SJCRH30 (cell line): ENCODE results near the gene ATP5F1D. TPM values are rescaled to one million over a fixed set of nuclear protein-coding genes. Genes with fewer than 3 reads are reported as not detected.

Experiments used
- DNase-seq, 2 experiments: peaks; one replicate each; pipeline ENCODE4 v3.0.0-alpha.2; 2015 to 2020
- H3K27ac ChIP-seq: fragments of 250-450 bp; sonication (Bioruptor Pico); 2 replicates; pipeline ENCODE4 v1.5.1; 2020; ENCODE audit warnings: mild to moderate bottlenecking, moderate library complexity
- H3K27me3 ChIP-seq: fragments of 250-450 bp; sonication (Bioruptor Pico); 2 replicates; pipeline ENCODE4 v1.5.1; 2020; ENCODE audit warnings: mild to moderate bottlenecking, moderate library complexity
- H3K36me3 ChIP-seq: fragments of 250-450 bp; sonication (Bioruptor Pico); 2 replicates; pipeline ENCODE4 v1.5.1; 2020; ENCODE audit warnings: mild to moderate bottlenecking, moderate library complexity
- H3K4me1 ChIP-seq: fragments of 250-450 bp; sonication (Bioruptor Pico); 2 replicates; pipeline ENCODE4 v1.5.1; 2020; ENCODE audit warnings: mild to moderate bottlenecking, moderate library complexity
- H3K4me3 ChIP-seq: fragments of 250-450 bp; sonication (Bioruptor Pico); 2 replicates; pipeline ENCODE4 v1.5.1; 2020; ENCODE audit warnings: mild to moderate bottlenecking, moderate library complexity
- H3K9me3 ChIP-seq: fragments of 250-450 bp; sonication (Bioruptor Pico); replicated peaks from 2 replicates; pipeline ENCODE4 v1.5.1; 2020; ENCODE audit warnings: mild to moderate bottlenecking, moderate library complexity
- total RNA-seq: library from RNA; depleted of rRNA; stranded (reverse); fragments of >200 nt; shearing (Covaris generic); gene quantifications from 2 replicates; pipeline ENCODE4 v1.2.3, GENCODE V29; 2014

The ATP5F1D gene
- total RNA-seq, 1 experiment from 2014 or later, result 25.5 TPM

- Histone ChIP-seq H3K27me3 (no peaks in the 10 kb centered on the region), H3K4me1 (peaks cover 19% of the 10 kb centered on the region), H3K9me3 (no peaks in the 10 kb centered on the region), H3K36me3 (peaks cover 31% of the 10 kb centered on the region), H3K27ac (peak overlapping the region; percentile 72), H3K4me3 (peak overlapping the region; percentile 66)
- peak; percentile 88 to 89 for DNase-seq
Measured at GRCh38 chr19:1269478-1270212, 28.1 kb downstream of the ATP5F1D start.

GRCh38 chr19:1270213-1270853, 28.8 kb downstream of the ATP5F1D start:
- DNase-seq, result no peak
- Histone ChIP-seq H3K4me3 (peak overlapping the region; percentile 66), H3K27me3 (no peaks in the 10 kb centered on the region), H3K36me3 (peaks cover 36% of the 10 kb centered on the region), H3K9me3 (no peaks in the 10 kb centered on the region), H3K4me1 (peaks cover 12% of the 10 kb centered on the region), H3K27ac (peak overlapping the region; percentile 72)

DNA sequence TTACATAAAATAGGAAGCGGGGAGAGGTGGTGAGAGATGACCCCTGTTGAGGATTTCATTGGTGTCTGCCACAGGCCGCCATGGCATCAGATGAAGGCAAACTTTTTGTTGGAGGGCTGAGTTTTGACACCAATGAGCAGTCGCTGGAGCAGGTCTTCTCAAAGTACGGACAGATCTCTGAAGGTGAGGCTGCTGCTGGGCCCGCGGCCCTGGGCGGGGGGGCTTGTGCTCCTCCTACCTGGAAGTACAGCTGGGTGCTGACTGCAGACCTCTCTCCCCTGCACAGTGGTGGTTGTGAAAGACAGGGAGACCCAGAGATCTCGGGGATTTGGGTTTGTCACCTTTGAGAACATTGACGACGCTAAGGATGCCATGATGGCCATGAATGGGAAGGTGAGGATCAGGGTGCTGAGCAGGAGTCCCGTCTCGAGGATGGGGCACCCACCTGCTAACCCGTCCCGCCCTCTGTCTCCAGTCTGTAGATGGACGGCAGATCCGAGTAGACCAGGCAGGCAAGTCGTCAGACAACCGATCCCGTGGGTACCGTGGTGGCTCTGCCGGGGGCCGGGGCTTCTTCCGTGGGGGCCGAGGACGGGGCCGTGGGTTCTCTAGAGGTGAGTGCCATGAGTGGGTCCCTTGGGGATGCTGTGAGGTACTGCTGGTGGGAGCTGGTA, 29.4 kb downstream of the ATP5F1D start:
- H3K27me3 ChIP-seq, result no peaks in the 10 kb centered on the region
- H3K4me3 ChIP-seq, result no peak overlapping the region
- no peaks in the 10 kb centered on the region for H3K9me3 ChIP-seq
- peaks cover 9% of the 10 kb centered on the region; the same call in 1 of the 2 replicates for H3K4me1 ChIP-seq
- no peak overlapping the region for H3K27ac ChIP-seq
- no peak for DNase-seq
- peaks cover 36% of the 10 kb centered on the region for H3K36me3 ChIP-seq

DNA sequence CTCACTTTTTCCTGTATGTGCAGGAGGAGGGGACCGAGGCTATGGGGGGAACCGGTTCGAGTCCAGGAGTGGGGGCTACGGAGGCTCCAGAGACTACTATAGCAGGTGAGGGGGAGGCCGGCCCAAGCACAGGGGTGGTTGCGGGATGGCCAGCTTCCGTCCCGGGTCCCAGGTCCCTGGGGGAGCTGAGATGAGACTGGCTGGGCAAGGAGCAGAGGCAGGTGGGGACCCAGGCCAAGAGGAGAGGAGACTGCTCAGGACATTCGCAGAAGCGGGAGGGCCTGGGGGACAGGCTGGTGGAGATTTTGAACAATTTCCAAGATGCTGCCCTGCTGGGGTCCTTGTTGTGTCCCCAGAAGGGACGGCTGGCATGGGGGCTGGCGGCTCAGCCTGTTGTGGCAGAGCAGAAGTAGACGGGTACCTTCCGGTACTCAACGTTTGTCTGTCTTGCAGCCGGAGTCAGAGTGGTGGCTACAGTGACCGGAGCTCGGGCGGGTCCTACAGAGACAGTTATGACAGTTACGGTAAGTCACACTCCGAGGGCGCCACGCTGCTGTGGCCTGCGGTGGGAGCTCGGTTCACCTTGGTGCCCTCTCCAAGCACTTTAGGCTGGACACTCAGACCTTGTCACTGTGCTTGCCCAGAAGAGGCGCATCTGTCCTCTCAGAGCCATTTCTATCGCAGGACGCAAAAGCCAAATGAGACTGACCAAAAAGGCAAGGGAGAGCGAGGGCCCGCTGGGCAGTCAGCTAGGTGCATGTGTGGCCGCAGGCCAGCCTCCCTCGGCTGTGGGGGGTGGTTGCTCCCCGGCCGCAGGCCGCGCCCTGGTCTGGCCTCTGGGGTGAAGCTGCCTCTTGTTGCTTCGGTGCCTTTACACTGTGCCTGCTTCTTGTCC, 30.2 kb downstream of the ATP5F1D start:
- Histone ChIP-seq H3K4me3 (no peak overlapping the region), H3K27me3 (no peaks in the 10 kb centered on the region), H3K9me3 (no peaks in the 10 kb centered on the region), H3K4me1 (peaks cover 6% of the 10 kb centered on the region; the same call in 1 of the 2 replicates), H3K36me3 (peaks cover 36% of the 10 kb centered on the region), H3K27ac (no peak overlapping the region)
- DNase-seq, result no peak

GRCh38 chr19:1272423-1273262, 31.1 kb downstream of the ATP5F1D start:
- no peaks in the 10 kb centered on the region for H3K27me3 ChIP-seq
- H3K9me3 ChIP-seq, result no peaks in the 10 kb centered on the region
- no peak for DNase-seq
- no peak overlapping the region for H3K27ac ChIP-seq
- peaks cover 36% of the 10 kb centered on the region for H3K36me3 ChIP-seq
- H3K4me3 ChIP-seq, result no peak overlapping the region
- H3K4me1 ChIP-seq, result peaks cover 6% of the 10 kb centered on the region; the same call in 1 of the 2 replicates

GRCh38 chr19:1273263-1274041, 31.9 kb downstream of the ATP5F1D start:
- H3K27ac ChIP-seq, result no peak overlapping the region
- peaks cover 36% of the 10 kb centered on the region for H3K36me3 ChIP-seq
- DNase-seq, result no peak
- H3K4me3 ChIP-seq, result no peak overlapping the region
- no peaks in the 10 kb centered on the region for H3K9me3 ChIP-seq
- no peaks in the 10 kb centered on the region for H3K27me3 ChIP-seq
- H3K4me1 ChIP-seq, result peaks cover 4% of the 10 kb centered on the region; the same call in 1 of the 2 replicates

DNA sequence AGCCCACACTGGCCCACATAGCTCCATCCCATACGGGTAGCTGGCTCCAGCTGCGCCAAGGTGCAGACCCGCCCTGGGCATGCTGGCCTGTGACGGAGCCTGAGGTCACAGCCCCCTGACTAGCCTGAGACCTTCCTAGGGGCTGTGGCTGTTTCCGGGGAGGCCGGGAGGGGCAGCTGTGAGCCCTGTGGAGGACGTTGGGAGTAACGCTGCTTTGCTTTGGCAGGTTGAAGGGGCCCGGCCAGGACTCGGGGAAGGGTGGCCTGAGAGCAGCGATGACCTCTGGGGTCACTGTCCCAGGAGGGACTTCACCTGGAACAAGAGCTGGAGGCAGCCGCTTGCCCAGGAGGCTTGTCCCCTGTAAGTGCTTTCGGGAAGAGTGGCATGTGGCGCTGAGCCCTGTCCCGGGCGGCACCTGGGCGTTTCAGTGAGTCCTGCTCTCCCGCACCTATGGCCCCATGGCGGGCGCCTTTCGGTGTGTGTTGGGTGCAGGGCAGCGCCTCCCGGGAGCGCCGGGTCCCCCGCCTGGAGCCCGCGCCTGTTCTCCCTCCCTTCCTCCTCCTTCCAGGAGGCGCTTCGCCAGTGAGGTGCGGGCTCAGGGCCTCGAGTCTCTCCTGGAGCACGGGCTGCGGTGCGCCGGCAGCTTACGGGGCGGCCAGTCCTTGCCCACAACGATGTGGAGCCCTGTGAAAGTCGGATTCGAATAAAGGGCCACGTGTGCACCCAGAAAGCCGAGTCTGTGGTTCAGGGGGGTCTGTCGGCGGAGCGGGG, 32.7 kb downstream of the ATP5F1D start:
- no peaks in the 10 kb centered on the region for H3K9me3 ChIP-seq
- no peaks in the 10 kb centered on the region for H3K27me3 ChIP-seq
- H3K4me3 ChIP-seq, result no peak overlapping the region
- H3K27ac ChIP-seq, result no peak overlapping the region
- H3K36me3 ChIP-seq, result peaks cover 40% of the 10 kb centered on the region
- no peak for DNase-seq
- no peaks in the 10 kb centered on the region for H3K4me1 ChIP-seq

GRCh38 chr19:1274852-1275259, 33.3 kb downstream of the ATP5F1D start:
- H3K9me3 ChIP-seq, result no peaks in the 10 kb centered on the region
- peak overlapping the region; percentile 20; the same call in 1 of the 2 replicates for H3K27ac ChIP-seq
- DNase-seq, result no peak
- peaks cover 43% of the 10 kb centered on the region for H3K36me3 ChIP-seq
- no peaks in the 10 kb centered on the region for H3K27me3 ChIP-seq
- H3K4me1 ChIP-seq, result no peaks in the 10 kb centered on the region
- H3K4me3 ChIP-seq, result peak overlapping the region; percentile 72

GRCh38 chr19:1275260-1275975, 33.9 kb downstream of the ATP5F1D start, which contains the start of gene FAM174C:
TSS of gene FAM174C (plus strand) at chr19:1275530. CDS start at chr19:1275550, 20 bp downstream.
- H3K36me3 ChIP-seq, result peaks cover 41% of the 10 kb centered on the region
- peak within 1 kb of the TSS; percentile 72 for H3K4me3 ChIP-seq
- peak within 1 kb of the TSS; percentile 72 for H3K27ac ChIP-seq
- H3K9me3 ChIP-seq, result no peaks in the 10 kb centered on the region
- H3K4me1 ChIP-seq, result no peaks in the 10 kb centered on the region
- H3K27me3 ChIP-seq, result no peaks in the 10 kb centered on the region
- peak; percentile 96 for DNase-seq

- no peak for DNase-seq
- peak overlapping the region; percentile 72 for H3K4me3 ChIP-seq
- H3K9me3 ChIP-seq, result no peaks in the 10 kb centered on the region
- H3K36me3 ChIP-seq, result peaks cover 34% of the 10 kb centered on the region
- no peaks in the 10 kb centered on the region for H3K4me1 ChIP-seq
- H3K27ac ChIP-seq, result peak overlapping the region; percentile 72
- no peaks in the 10 kb centered on the region for H3K27me3 ChIP-seq
Measured at GRCh38 chr19:1275976-1276627, 34.6 kb downstream of the ATP5F1D start.

- no peak overlapping the region for H3K27ac ChIP-seq
- H3K4me3 ChIP-seq, result peak overlapping the region; percentile 72
- no peaks in the 10 kb centered on the region for H3K27me3 ChIP-seq
- H3K4me1 ChIP-seq, result no peaks in the 10 kb centered on the region
- peaks cover 32% of the 10 kb centered on the region for H3K36me3 ChIP-seq
- no peaks in the 10 kb centered on the region for H3K9me3 ChIP-seq
- DNase-seq, result no peak
Measured at GRCh38 chr19:1276628-1277022, 35.1 kb downstream of the ATP5F1D start.
